Kidney (tissue), 14 donors: Measurements from ENCODE around the gene DMAC2L. TPM values are rescaled to one million over a fixed set of nuclear protein-coding genes. Genes with fewer than 3 reads are reported as not detected.

Source experiments
- DNase-seq, 5 donors: peaks; one replicate each; pipeline ENCODE4 v3.0.0-alpha.2; 2013 to 2020
- FAIRE-seq: peaks from 2 replicates; lab custom pipeline; 2012; peaks lifted over from hg19 to GRCh38; lab: Jason Lieb, UNC
- H3K27ac ChIP-seq, 2 donors: one replicate each; pipeline ENCODE4 v1.7.0; 2013; ENCODE audit warnings: low read depth in 2 of 2, low read length in 2 of 2, inconsistent platforms in 1 of 2
- H3K27me3 ChIP-seq: one replicate; pipeline ENCODE4 v1.7.1; 2013; ENCODE audit warnings: low read length, inconsistent platforms; ENCODE audit not compliant: control insufficient read depth, insufficient read depth
- H3K36me3 ChIP-seq, 3 donors: one replicate each; pipeline versions ENCODE4 v1.7.0 to v1.7.1; 2013; ENCODE audit warnings: low read length in 3 of 3, control low read depth in 1 of 3, inconsistent platforms in 1 of 3; ENCODE audit not compliant: insufficient read depth in 3 of 3, control insufficient read depth in 2 of 3
- H3K4me1 ChIP-seq, 3 donors: one replicate each; pipeline versions ENCODE4 v1.7.0 to v1.7.1; 2013; ENCODE audit warnings: low read length in 3 of 3, inconsistent platforms in 1 of 3, low read depth in 1 of 3; ENCODE audit not compliant: control insufficient read depth in 2 of 3, insufficient read depth in 2 of 3
- H3K4me3 ChIP-seq, 3 donors: one replicate each; pipeline versions ENCODE4 v1.7.0 to v1.8.1; 2013; ENCODE audit warnings: low read length in 3 of 3, control low read depth in 1 of 3, inconsistent platforms in 1 of 3
- H3K9ac ChIP-seq, 3 donors: one replicate each; pipeline versions ENCODE4 v1.7.0 to v1.7.1; 2013; ENCODE audit warnings: low read length in 3 of 3, control low read depth in 1 of 3, inconsistent platforms in 1 of 3
- H3K9me3 ChIP-seq, 3 donors: one replicate each; pipeline versions ENCODE4 v1.7.0 to v1.7.1; 2013; ENCODE audit warnings: low read length in 3 of 3, control low read depth in 1 of 3, inconsistent platforms in 1 of 3; ENCODE audit not compliant: control insufficient read depth in 2 of 3, insufficient read depth in 1 of 3
- CTCF ChIP-seq: IDR thresholded peaks from 3 replicates; pipeline ENCODE4 v1.5.1; 2012; ENCODE audit warnings: mild to moderate bottlenecking, moderate library complexity, borderline replicate concordance; ENCODE audit not compliant: insufficient read depth; ENCODE audit errors: extremely low read depth
- intact Hi-C: fragments of 100-400 bp; cut with DNase I; formaldehyde crosslinking; loops from one replicate; pipeline ENCODE4 v1.11.1; 2022
- polyA plus RNA-seq: library from polyadenylated mRNA; stranded (reverse); fragments of 350-450 nt; fragmentation: Illumina TruSeq; extraction: RNeasy Lipid Tissue Mini Kit (QIAGEN cat#74804); gene quantifications from one replicate; pipeline ENCODE4 v1.2.3, GENCODE V29; 2014; ENCODE audit warnings: low read depth, low replicate concordance; ENCODE audit not compliant: insufficient read depth
- total RNA-seq: library from RNA; stranded (reverse); fragmentation: NEBNext Ultra II Directional; extraction: Animal tissue kit (Norgen Biotek cat#: 25700); gene quantifications from one replicate; pipeline ENCODE4 v1.2.1, GENCODE V29; 2021
- donor health status: control.
- donor health status: control.
- donor health status: control.
- donor health status: control.
- donor health status: control.
- donor health status: DM: yes; HTN: yes; CAD: no.
- donor health status: Normal renal cell carcinoma (clear cell type).

Gene DMAC2L
- total and polyA plus RNA-seq, 2 donors from 2014 or later = 23.7 to 27.3 TPM

- no peak for FAIRE-seq
- DNase-seq = no peak
- intact Hi-C loops = no loop called here
- Histone ChIP-seq H3K27ac (no peak overlapping the region), H3K4me1 (peaks cover 3 to 13% (median 7%) of the 10 kb centered on the region in 3 donors), H3K27me3 (no peaks in the 10 kb centered on the region), H3K36me3 (peaks cover 0 to 10% (median 10%) of the 10 kb centered on the region in 3 donors), H3K4me3 (no peak overlapping the region), H3K9me3 (no peaks in the 10 kb centered on the region), H3K9ac (no peak overlapping the region)
- TF ChIP-seq CTCF = no peak
These were observed 28.8 kb downstream of the DMAC2L start for GRCh38 chr14:50340963-50341362.

- intact Hi-C loops = no loop called here
- Histone ChIP-seq H3K4me1 (peaks cover 3 to 8% (median 6%) of the 10 kb centered on the region in 3 donors), H3K9ac (no peak overlapping the region), H3K36me3 (peaks cover 0 to 10% (median 7%) of the 10 kb centered on the region in 3 donors), H3K27me3 (no peaks in the 10 kb centered on the region), H3K9me3 (no peaks in the 10 kb centered on the region), H3K4me3 (no peak overlapping the region), H3K27ac (no peak overlapping the region)
- peak; percentile 39 for TF ChIP-seq CTCF
- DNase-seq (peak; percentile 66 to 86 (median 68)), FAIRE-seq (no peak)
These were observed 30.3 kb downstream of the DMAC2L start for GRCh38 chr14:50342221-50343078.

- intact Hi-C loops = no loop called here
- FAIRE-seq = no peak
These were observed 31.3 kb downstream of the DMAC2L start for GRCh38 chr14:50343434-50343833.

More at GRCh38 chr14:50343434-50343833, 31.3 kb downstream of the DMAC2L start:
- H3K4me3 ChIP-seq = no peak overlapping the region
- H3K27ac ChIP-seq = no peak overlapping the region
- no peak for DNase-seq
- H3K9me3 ChIP-seq = no peaks in the 10 kb centered on the region
- no peak overlapping the region for H3K9ac ChIP-seq
- TF ChIP-seq CTCF = no peak
- no peaks in the 10 kb centered on the region for H3K27me3 ChIP-seq
- H3K4me1 ChIP-seq = peaks cover 3 to 13% (median 8%) of the 10 kb centered on the region in 3 donors
- peaks cover 0 to 10% (median 7%) of the 10 kb centered on the region in 3 donors for H3K36me3 ChIP-seq
